Measurements from ENCODE around the gene AHCTF1.
A peak's percentile ranks its signal among the peaks of the same experiment; 100 is the strongest.

The AHCTF1 gene, protein sequence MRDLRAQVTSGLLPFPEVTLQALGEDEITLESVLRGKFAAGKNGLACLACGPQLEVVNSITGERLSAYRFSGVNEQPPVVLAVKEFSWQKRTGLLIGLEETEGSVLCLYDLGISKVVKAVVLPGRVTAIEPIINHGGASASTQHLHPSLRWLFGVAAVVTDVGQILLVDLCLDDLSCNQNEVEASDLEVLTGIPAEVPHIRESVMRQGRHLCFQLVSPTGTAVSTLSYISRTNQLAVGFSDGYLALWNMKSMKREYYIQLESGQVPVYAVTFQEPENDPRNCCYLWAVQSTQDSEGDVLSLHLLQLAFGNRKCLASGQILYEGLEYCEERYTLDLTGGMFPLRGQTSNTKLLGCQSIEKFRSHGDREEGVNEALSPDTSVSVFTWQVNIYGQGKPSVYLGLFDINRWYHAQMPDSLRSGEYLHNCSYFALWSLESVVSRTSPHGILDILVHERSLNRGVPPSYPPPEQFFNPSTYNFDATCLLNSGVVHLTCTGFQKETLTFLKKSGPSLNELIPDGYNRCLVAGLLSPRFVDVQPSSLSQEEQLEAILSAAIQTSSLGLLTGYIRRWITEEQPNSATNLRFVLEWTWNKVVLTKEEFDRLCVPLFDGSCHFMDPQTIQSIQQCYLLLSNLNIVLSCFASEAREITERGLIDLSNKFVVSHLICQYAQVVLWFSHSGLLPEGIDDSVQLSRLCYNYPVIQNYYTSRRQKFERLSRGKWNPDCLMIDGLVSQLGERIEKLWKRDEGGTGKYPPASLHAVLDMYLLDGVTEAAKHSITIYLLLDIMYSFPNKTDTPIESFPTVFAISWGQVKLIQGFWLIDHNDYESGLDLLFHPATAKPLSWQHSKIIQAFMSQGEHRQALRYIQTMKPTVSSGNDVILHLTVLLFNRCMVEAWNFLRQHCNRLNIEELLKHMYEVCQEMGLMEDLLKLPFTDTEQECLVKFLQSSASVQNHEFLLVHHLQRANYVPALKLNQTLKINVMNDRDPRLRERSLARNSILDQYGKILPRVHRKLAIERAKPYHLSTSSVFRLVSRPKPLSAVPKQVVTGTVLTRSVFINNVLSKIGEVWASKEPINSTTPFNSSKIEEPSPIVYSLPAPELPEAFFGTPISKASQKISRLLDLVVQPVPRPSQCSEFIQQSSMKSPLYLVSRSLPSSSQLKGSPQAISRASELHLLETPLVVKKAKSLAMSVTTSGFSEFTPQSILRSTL (N-terminal part only)

DNA sequence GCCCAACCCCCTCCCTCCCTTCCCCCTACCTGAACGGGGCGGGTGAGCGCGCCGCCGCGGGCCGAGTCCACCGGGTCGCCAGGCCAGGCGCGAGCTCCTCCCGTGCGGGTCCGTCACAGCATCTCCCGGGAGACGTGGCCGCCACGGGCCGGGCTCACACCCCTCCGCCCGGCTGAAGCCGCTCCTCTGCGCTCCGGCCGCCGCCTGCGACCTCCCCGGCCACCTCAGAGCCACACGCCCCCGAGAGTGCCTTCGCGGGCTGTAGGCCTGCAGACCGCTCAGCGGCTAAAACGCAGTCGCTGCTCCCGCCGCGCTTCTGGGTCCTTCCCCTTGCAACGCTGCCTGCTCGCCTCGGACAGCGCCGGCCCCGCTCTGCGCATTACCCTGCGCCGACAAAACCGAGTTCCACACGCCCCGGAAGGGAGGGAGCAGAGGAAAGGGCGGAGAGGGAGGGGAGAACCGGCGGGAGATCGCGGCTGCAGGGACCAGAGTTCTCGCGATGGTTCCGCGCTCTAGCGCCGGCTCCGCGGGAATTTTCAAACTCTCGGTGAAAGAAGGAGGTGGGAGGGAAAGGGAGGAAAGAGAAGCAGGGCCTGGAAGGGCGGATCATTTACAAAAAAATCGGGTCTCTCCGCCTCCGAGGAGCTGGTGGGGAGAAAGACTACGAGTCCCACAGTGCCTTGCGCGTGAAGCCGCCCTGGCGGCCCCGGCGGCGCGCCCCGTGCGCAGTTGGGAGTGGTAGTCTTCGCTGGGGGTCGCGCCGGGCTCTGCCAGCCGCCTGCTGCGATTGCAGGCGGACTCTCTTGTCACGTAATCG is at the start of gene AHCTF1:
Gene AHCTF1, minus strand, starts transcription at position 400 of the 817 bp plus-strand sequence. CDS start 13,578 bp downstream, outside the sequence.
- peaks cover 0 to 26% (median 16%) of the 10 kb centered on the region in 5 donors for H3K4me1 ChIP-seq (ENCODE audit: control insufficient read depth in 5 of 5, insufficient read depth in 5 of 5, low read length in 5 of 5)
- H3K27ac ChIP-seq (ENCODE audit: low read depth, low read length) = peak within 1 kb of the TSS; percentile 95
- peaks cover 0 to 3% (median 2%) of the 10 kb centered on the region in 5 donors for H3K36me3 ChIP-seq (ENCODE audit: control insufficient read depth in 5 of 5, insufficient read depth in 5 of 5, low read length in 5 of 5)
- peak within 1 kb of the TSS; percentile 79 to 92 (median 87) for H3K4me3 ChIP-seq (ENCODE audit: low read depth in 1 of 5, low read length in 5 of 5)
- no peaks in the 10 kb centered on the region for H3K9me3 ChIP-seq (ENCODE audit: control insufficient read depth in 5 of 5, low read length in 5 of 5)
- peak within 1 kb of the TSS; percentile 87 to 93 (median 92) for H3K9ac ChIP-seq (ENCODE audit: low read length in 5 of 5)
- no peaks in the 10 kb centered on the region for H3K27me3 ChIP-seq (ENCODE audit: control insufficient read depth in 5 of 5, insufficient read depth in 4 of 5, low read length in 5 of 5)

DNA sequence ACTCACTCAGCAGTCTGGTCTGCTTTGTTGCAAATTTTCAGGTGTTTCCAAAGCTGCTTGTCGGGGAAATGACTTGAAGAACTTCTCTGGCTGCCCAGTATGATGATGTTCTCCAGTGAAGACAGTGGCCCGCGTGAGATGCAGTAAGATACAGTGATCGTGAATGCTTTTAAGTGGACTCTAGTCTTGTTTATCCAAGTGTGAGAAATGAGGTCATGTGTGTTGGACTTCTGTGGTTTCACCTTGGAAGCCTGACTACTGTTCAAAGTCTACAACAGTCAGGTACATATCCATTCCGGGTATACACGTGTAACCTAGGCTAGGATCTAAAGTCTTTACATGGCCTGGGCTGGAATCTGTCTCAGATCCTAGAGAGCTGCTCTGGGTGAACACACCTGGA is 47.0 kb upstream of the AHCTF1 start:
- H3K27me3 ChIP-seq (ENCODE audit: control insufficient read depth in 5 of 5, insufficient read depth in 4 of 5, low read length in 5 of 5) = no peaks in the 10 kb centered on the region

DNA sequence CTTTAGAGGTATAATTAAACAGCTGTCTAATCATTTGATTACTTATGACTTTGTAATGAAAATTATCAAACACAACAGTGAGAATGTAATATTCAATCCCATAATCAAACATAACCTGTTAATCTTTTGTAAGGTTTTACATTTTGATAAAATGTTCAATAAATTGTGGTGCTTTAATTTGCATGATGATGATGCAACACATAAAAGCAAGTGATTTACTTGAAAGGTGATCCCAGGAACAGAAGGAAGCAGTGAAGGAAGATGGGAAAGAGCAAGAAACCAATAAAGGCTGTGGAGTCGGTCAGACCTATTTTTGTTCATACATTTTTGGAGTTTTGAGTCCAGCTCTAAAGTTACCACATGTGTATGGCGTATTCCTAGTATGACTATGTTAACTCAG is 46.5 kb upstream of the AHCTF1 start:
- Histone ChIP-seq H3K4me1 (ENCODE audit: control insufficient read depth in 5 of 5, insufficient read depth in 5 of 5, low read length in 5 of 5) (no peaks in the 10 kb centered on the region), H3K4me3 (ENCODE audit: low read depth in 1 of 5, low read length in 5 of 5) (no peak overlapping the region), H3K27ac (ENCODE audit: low read depth, low read length) (no peak overlapping the region)

More for the DNA sequence above, 47.0 kb upstream of the AHCTF1 start:
- Histone ChIP-seq H3K36me3 (ENCODE audit: control insufficient read depth in 5 of 5, insufficient read depth in 5 of 5, low read length in 5 of 5) (no peaks in the 10 kb centered on the region), H3K27ac (ENCODE audit: low read depth, low read length) (no peak overlapping the region), H3K4me3 (ENCODE audit: low read depth in 1 of 5, low read length in 5 of 5) (no peak overlapping the region), H3K4me1 (ENCODE audit: control insufficient read depth in 5 of 5, insufficient read depth in 5 of 5, low read length in 5 of 5) (no peaks in the 10 kb centered on the region), H3K9me3 (ENCODE audit: control insufficient read depth in 5 of 5, low read length in 5 of 5) (peaks cover 5 to 37% (median 34%) of the 10 kb centered on the region in 5 donors), H3K9ac (ENCODE audit: low read length in 5 of 5) (no peak overlapping the region)

DNA sequence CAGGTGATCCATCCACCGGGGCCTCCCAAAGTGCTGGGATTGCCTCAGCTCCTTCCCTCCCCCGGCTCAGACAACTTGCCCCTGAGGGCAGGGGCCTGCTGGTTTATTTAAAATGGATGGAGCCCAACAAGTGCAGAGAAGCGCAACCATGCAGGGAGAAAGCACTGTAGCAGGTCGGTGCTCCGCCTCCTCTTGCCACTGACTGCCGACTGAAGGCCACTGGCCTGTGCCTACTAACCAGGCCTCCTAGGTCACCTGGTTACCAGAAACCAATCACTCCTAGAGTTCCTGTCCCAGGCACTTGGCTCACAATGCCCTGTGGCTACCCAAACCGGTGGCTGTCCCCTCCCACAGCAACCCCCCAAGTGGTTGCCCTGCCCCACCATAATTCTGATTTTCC is 40.2 kb upstream of the AHCTF1 start:
- H3K36me3 ChIP-seq (ENCODE audit: control insufficient read depth in 5 of 5, insufficient read depth in 5 of 5, low read length in 5 of 5) = no peaks in the 10 kb centered on the region
- no peak overlapping the region for H3K27ac ChIP-seq (ENCODE audit: low read depth, low read length)
- H3K4me3 ChIP-seq (ENCODE audit: low read depth in 1 of 5, low read length in 5 of 5) = no peak overlapping the region
- peaks cover 0 to 5% (median 0%) of the 10 kb centered on the region in 5 donors for H3K4me1 ChIP-seq (ENCODE audit: control insufficient read depth in 5 of 5, insufficient read depth in 5 of 5, low read length in 5 of 5)
- H3K9me3 ChIP-seq (ENCODE audit: control insufficient read depth in 5 of 5, low read length in 5 of 5) = peaks cover 0 to 9% (median 5%) of the 10 kb centered on the region in 5 donors
- H3K27me3 ChIP-seq (ENCODE audit: control insufficient read depth in 5 of 5, insufficient read depth in 4 of 5, low read length in 5 of 5) = no peaks in the 10 kb centered on the region
- no peak overlapping the region for H3K9ac ChIP-seq (ENCODE audit: low read length in 5 of 5)

More for the DNA sequence above, 46.5 kb upstream of the AHCTF1 start:
- no peak overlapping the region for H3K9ac ChIP-seq (ENCODE audit: low read length in 5 of 5)
- peaks cover 5 to 32% (median 29%) of the 10 kb centered on the region in 5 donors for H3K9me3 ChIP-seq (ENCODE audit: control insufficient read depth in 5 of 5, low read length in 5 of 5)
- no peaks in the 10 kb centered on the region for H3K27me3 ChIP-seq (ENCODE audit: control insufficient read depth in 5 of 5, insufficient read depth in 4 of 5, low read length in 5 of 5)
- no peaks in the 10 kb centered on the region for H3K36me3 ChIP-seq (ENCODE audit: control insufficient read depth in 5 of 5, insufficient read depth in 5 of 5, low read length in 5 of 5)

DNA sequence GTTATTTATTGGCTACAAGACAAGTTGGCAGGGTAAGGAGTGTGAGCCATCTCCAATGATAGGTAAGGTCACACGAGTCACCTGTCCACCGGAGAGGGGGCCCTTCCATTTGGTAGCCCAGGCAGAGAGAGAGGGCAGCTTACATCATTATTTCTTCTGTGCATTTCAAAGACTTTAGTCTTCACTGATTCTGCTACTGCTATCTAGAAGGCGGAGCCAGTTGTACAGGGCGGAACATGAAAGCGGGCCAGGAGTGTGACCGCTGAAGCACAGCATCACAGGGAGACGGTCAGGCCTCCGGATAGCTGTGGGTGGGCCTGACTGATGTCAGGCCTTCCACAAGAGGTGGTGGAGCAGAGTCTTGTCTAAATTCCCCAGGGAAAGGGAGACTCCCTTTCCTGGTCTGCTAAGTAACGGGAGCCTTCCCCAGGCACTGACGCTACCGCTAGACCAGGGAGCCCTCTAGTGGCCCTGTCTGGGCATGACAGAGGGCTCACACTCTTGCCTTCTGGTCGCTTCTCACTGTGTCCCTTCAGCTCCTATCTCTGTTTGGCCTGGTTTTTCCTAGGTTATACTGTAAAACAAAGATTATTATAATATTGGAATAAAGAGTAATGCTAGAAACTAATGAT is 39.5 kb upstream of the AHCTF1 start:
- Histone ChIP-seq H3K9ac (ENCODE audit: low read length in 5 of 5) (no peak overlapping the region), H3K4me1 (ENCODE audit: control insufficient read depth in 5 of 5, insufficient read depth in 5 of 5, low read length in 5 of 5) (peaks cover 0 to 5% (median 0%) of the 10 kb centered on the region in 5 donors), H3K27ac (ENCODE audit: low read depth, low read length) (no peak overlapping the region), H3K27me3 (ENCODE audit: control insufficient read depth in 5 of 5, insufficient read depth in 4 of 5, low read length in 5 of 5) (no peaks in the 10 kb centered on the region), H3K4me3 (ENCODE audit: low read depth in 1 of 5, low read length in 5 of 5) (peak overlapping the region; percentile 36 to 49 (median 46)), H3K36me3 (ENCODE audit: control insufficient read depth in 5 of 5, insufficient read depth in 5 of 5, low read length in 5 of 5) (no peaks in the 10 kb centered on the region), H3K9me3 (ENCODE audit: control insufficient read depth in 5 of 5, low read length in 5 of 5) (peaks cover 0 to 9% (median 5%) of the 10 kb centered on the region in 5 donors)

DNA sequence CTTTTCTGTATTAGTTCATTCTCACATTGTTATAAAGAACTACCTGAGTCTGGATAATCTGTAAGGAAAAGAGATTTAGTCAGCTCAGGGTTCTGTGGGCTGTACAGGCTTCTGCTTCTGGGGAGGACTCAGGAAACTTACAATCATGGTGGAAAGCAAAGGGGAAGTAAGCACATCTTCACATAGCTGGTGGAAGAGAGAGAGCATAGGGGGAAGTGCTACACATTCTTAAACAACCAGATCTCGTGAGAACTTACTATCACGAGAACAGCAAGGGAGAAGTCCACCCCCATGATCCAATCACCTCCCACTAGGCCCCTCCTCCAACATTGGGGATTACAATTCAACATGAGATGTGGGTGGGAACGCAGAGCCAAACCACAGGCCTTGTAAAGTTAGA is 37.9 kb upstream of the AHCTF1 start:
- Histone ChIP-seq H3K4me1 (ENCODE audit: control insufficient read depth in 5 of 5, insufficient read depth in 5 of 5, low read length in 5 of 5) (peaks cover 0 to 5% (median 0%) of the 10 kb centered on the region in 5 donors), H3K9me3 (ENCODE audit: control insufficient read depth in 5 of 5, low read length in 5 of 5) (peaks cover 0 to 5% (median 5%) of the 10 kb centered on the region in 5 donors), H3K9ac (ENCODE audit: low read length in 5 of 5) (no peak overlapping the region), H3K27me3 (ENCODE audit: control insufficient read depth in 5 of 5, insufficient read depth in 4 of 5, low read length in 5 of 5) (no peaks in the 10 kb centered on the region), H3K27ac (ENCODE audit: low read depth, low read length) (no peak overlapping the region), H3K36me3 (ENCODE audit: control insufficient read depth in 5 of 5, insufficient read depth in 5 of 5, low read length in 5 of 5) (no peaks in the 10 kb centered on the region), H3K4me3 (ENCODE audit: low read depth in 1 of 5, low read length in 5 of 5) (no peak overlapping the region)

DNA sequence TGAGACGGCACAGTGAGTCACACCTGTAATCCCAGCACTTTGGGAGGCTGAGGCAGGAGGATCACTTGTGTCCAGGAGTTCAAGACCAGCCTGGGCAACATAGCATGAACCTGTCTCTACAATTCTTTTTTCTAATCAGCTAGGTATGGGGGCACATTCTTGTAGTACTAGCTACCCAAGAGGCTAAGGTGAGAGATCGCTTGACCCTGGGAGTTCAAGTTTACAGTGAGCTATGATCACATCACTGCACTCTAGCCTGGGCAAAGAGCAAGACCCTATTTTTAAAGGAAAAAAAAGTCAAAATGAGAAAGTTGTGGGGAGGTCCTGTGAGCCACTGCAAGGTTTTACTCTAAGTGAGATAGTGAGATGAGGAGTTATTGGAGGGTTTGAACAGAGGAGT is 34.8 kb upstream of the AHCTF1 start:
- H3K9me3 ChIP-seq (ENCODE audit: control insufficient read depth in 5 of 5, low read length in 5 of 5) = peaks cover 0 to 5% (median 5%) of the 10 kb centered on the region in 5 donors
- H3K27me3 ChIP-seq (ENCODE audit: control insufficient read depth in 5 of 5, insufficient read depth in 4 of 5, low read length in 5 of 5) = no peaks in the 10 kb centered on the region
- no peak overlapping the region for H3K27ac ChIP-seq (ENCODE audit: low read depth, low read length)
- H3K4me3 ChIP-seq (ENCODE audit: low read depth in 1 of 5, low read length in 5 of 5) = no peak overlapping the region
- no peak overlapping the region for H3K9ac ChIP-seq (ENCODE audit: low read length in 5 of 5)
- H3K4me1 ChIP-seq (ENCODE audit: control insufficient read depth in 5 of 5, insufficient read depth in 5 of 5, low read length in 5 of 5) = peaks cover 5 to 12% (median 9%) of the 10 kb centered on the region in 5 donors
- no peaks in the 10 kb centered on the region for H3K36me3 ChIP-seq (ENCODE audit: control insufficient read depth in 5 of 5, insufficient read depth in 5 of 5, low read length in 5 of 5)

DNA sequence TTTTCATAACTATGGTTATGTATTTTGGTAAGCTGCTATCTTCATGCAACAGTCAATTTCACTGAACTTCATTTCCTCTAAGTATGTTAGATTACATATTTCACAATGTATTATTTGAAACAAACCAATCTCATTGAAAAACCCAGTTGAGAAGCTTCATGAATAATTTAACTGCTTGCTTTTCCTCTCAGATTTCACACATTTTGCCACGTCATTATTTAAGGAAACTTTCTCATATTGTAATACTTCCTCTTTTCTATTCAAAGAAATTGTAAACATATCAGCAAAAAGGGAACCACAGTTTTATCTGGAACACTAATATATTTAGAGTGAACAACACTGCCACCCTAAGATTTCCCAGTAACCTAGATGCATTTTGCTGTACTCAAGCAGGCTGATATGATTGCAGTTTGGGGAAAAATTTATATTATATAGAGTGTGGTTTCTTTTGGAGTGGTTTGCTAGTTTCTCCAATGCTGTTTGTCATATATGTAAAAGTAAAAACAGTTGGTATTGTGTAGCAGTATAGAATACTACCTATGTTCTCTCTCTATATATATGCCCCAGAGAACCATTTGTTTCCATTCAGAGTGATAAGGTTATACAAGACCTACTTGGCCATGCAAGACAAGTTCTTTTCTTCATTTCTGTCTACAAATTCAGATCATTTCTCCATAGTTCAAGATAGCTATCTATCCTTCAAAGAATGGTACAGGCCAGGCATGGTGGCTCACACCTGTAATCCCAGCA is 28.4 kb upstream of the AHCTF1 start:
- Histone ChIP-seq H3K27me3 (ENCODE audit: control insufficient read depth in 5 of 5, insufficient read depth in 4 of 5, low read length in 5 of 5) (no peaks in the 10 kb centered on the region), H3K9me3 (ENCODE audit: control insufficient read depth in 5 of 5, low read length in 5 of 5) (no peaks in the 10 kb centered on the region), H3K9ac (ENCODE audit: low read length in 5 of 5) (no peak overlapping the region), H3K4me1 (ENCODE audit: control insufficient read depth in 5 of 5, insufficient read depth in 5 of 5, low read length in 5 of 5) (peaks cover 3 to 25% (median 13%) of the 10 kb centered on the region in 5 donors), H3K27ac (ENCODE audit: low read depth, low read length) (no peak overlapping the region), H3K36me3 (ENCODE audit: control insufficient read depth in 5 of 5, insufficient read depth in 5 of 5, low read length in 5 of 5) (no peaks in the 10 kb centered on the region), H3K4me3 (ENCODE audit: low read depth in 1 of 5, low read length in 5 of 5) (no peak overlapping the region)

Data from subcutaneous abdominal adipose tissue (tissue), 5 donors.